Caco-2 (cell line): Measurements from ENCODE around the gene RPS6KA3. TPM values are rescaled to one million over a fixed set of nuclear protein-coding genes. Genes with fewer than 3 reads are reported as not detected.

Experiments used
- BruUV-seq: library from RNA; stranded (reverse); fragments of 400-500 nt; replicated peaks from 2 replicates; lab custom pipeline; 2021; lab: Mats Ljungman, UMichigan
- CTCF ChIA-PET: fragments of 300-600 bp; sonication (Branson Sonifier 250); formaldehyde crosslinking; loops from one replicate; lab custom pipeline; 2022; ENCODE audit warnings: antibody characterized with exemption; lab: Charles Lee
- POLR2A ChIA-PET: fragments of 300-600 bp; sonication (Branson Sonifier 250); formaldehyde crosslinking; loops from one replicate; lab custom pipeline; 2022; ENCODE audit warnings: antibody characterized with exemption; lab: Charles Lee
- DNase-seq, 2 experiments: peaks; one replicate each; pipeline versions ENCODE4 v3.0.0 to v3.0.0-alpha.2; 2020 to 2022
- H3K27me3 ChIP-seq: replicated peaks from 2 replicates; pipeline ENCODE4 v1.6.0; 2011; ENCODE audit warnings: low read length; ENCODE audit not compliant: control insufficient read depth, insufficient read depth
- H3K36me3 ChIP-seq: 2 replicates; pipeline ENCODE4 v1.5.1; 2011; ENCODE audit warnings: low read length; ENCODE audit not compliant: control insufficient read depth, insufficient read depth
- H3K4me1 ChIP-seq: fragments of 250-450 bp; sonication (Bioruptor Pico); 2 replicates; pipeline ENCODE4 v1.5.1; 2020; ENCODE audit warnings: mild to moderate bottlenecking
- H3K4me3 ChIP-seq: 2 replicates; pipeline ENCODE4 v1.5.1; 2011; ENCODE audit warnings: low read depth, mild to moderate bottlenecking, control low read depth, low read length
- H3K9me3 ChIP-seq: fragments of 250-450 bp; sonication (Bioruptor Pico); 2 replicates; pipeline ENCODE4 v1.5.1; 2020; ENCODE audit warnings: mild to moderate bottlenecking, moderate library complexity
- H3K27ac Mint-ChIP-seq: one replicate; pipeline ENCODE4 v1.8.0; 2022; ENCODE audit warnings: mixed read lengths; ENCODE audit not compliant: unreplicated experiment
- H3K27me3 Mint-ChIP-seq: one replicate; pipeline ENCODE4 v1.8.0; 2022; ENCODE audit warnings: mixed read lengths; ENCODE audit not compliant: insufficient read depth, unreplicated experiment
- H3K36me3 Mint-ChIP-seq: one replicate; pipeline ENCODE4 v1.8.0; 2022; ENCODE audit warnings: mild to moderate bottlenecking, mixed read lengths; ENCODE audit not compliant: insufficient read depth, unreplicated experiment
- H3K4me1 Mint-ChIP-seq: one replicate; pipeline ENCODE4 v1.8.0; 2022; ENCODE audit warnings: low read depth, mixed read lengths; ENCODE audit not compliant: unreplicated experiment
- H3K4me3 Mint-ChIP-seq: one replicate; pipeline ENCODE4 v1.8.0; 2022; ENCODE audit warnings: mild to moderate bottlenecking, moderate library complexity, mixed read lengths; ENCODE audit not compliant: unreplicated experiment
- H3K9me3 Mint-ChIP-seq: one replicate; pipeline ENCODE4 v1.8.0; 2022; ENCODE audit warnings: mixed read lengths; ENCODE audit not compliant: unreplicated experiment
- intact Hi-C: fragments of 100-400 bp; cut with micrococcal nuclease; formaldehyde crosslinking; loops from one replicate; pipeline ENCODE4 v1.10.0; 2022; ENCODE audit not compliant: unreplicated experiment
- total RNA-seq: library from RNA; stranded (reverse); gene quantifications from 2 replicates; pipeline ENCODE4 v1.2.3, GENCODE V29; 2022
- TF ChIP-seq, protein P1 (sequence below), 2 experiments: fragments of 200-600 bp in 1 of 2; IDR thresholded peaks; 1 replicate in 1 of 2; 2 replicates in 1 of 2; pipeline versions ENCODE4 v1.5.1 to v1.8.0; 2011 to 2022; ENCODE audit warnings: antibody characterized with exemption in 1 of 2, control low read depth in 1 of 2, inconsistent platforms in 1 of 2, low read depth in 1 of 2, low read length in 1 of 2, mild to moderate bottlenecking in 1 of 2, moderate library complexity in 1 of 2; ENCODE audit not compliant: insufficient read depth in 1 of 2, severe bottlenecking in 1 of 2, unreplicated experiment in 1 of 2

The RPS6KA3 gene
- total RNA-seq, 1 experiment from 2014 or later, result 104 TPM

GRCh38 chrX:20237864-20238263 lies 28.8 kb downstream of the RPS6KA3 start:
- H3K4me3 ChIP-seq, result no peak overlapping the region
- peaks cover 31% of the 10 kb centered on the region for H3K36me3 Mint-ChIP-seq
- H3K27me3 Mint-ChIP-seq, result no peaks in the 10 kb centered on the region
- no peaks in the 10 kb centered on the region for H3K36me3 ChIP-seq
- H3K27me3 ChIP-seq, result no peaks in the 10 kb centered on the region
- H3K27ac Mint-ChIP-seq, result peak overlapping the region; percentile 82
- POLR2A ChIA-PET, result interaction anchor here (0.9 kb wide), 1 partner anchor 16 kb away, joined by 3 read pairs; no protein-coding TSS in a partner anchor
- intact Hi-C loops, result no loop called here
- no peaks in the 10 kb centered on the region for H3K9me3 ChIP-seq
- H3K4me3 Mint-ChIP-seq, result no peak overlapping the region
- H3K4me1 Mint-ChIP-seq, result peaks cover 17% of the 10 kb centered on the region
- CTCF ChIA-PET, result no interaction called here
- H3K9me3 Mint-ChIP-seq, result no peaks in the 10 kb centered on the region
- no TSS peak for BruUV-seq
- TF ChIP-seq, protein P1, sequence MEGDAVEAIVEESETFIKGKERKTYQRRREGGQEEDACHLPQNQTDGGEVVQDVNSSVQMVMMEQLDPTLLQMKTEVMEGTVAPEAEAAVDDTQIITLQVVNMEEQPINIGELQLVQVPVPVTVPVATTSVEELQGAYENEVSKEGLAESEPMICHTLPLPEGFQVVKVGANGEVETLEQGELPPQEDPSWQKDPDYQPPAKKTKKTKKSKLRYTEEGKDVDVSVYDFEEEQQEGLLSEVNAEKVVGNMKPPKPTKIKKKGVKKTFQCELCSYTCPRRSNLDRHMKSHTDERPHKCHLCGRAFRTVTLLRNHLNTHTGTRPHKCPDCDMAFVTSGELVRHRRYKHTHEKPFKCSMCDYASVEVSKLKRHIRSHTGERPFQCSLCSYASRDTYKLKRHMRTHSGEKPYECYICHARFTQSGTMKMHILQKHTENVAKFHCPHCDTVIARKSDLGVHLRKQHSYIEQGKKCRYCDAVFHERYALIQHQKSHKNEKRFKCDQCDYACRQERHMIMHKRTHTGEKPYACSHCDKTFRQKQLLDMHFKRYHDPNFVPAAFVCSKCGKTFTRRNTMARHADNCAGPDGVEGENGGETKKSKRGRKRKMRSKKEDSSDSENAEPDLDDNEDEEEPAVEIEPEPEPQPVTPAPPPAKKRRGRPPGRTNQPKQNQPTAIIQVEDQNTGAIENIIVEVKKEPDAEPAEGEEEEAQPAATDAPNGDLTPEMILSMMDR (IDR thresholded peaks at IDR 0.05; ENCODE audit: insufficient read depth in 1 of 2, low read depth in 1 of 2, low read length in 1 of 2, severe bottlenecking in 1 of 2, unreplicated experiment in 1 of 2), result no peak
- no peak for DNase-seq
- peaks cover 22% of the 10 kb centered on the region for H3K4me1 ChIP-seq

DNA sequence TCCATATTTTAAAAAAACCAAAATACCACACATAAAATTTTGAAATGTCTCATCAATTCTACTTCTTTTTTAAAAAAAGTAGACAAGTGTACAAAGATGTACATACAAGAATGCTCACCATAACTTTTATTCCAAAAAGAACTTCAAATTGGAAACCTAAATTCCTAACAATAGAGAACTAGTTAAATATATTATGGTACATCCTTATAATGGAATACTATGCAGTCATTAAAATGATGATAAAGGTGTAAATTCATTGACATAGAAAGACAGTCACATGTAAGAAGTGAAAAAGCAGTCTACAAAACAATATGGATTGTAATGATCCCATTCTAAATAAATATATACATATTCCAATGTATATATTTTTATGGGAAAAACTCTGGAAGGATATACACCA lies 31.0 kb downstream of the RPS6KA3 start:
- peaks cover 17% of the 10 kb centered on the region for H3K4me1 Mint-ChIP-seq
- peaks cover 36% of the 10 kb centered on the region for H3K36me3 Mint-ChIP-seq
- CTCF ChIA-PET, result no interaction called here
- no peak overlapping the region for H3K4me3 ChIP-seq
- H3K27me3 Mint-ChIP-seq, result no peaks in the 10 kb centered on the region
- no peak overlapping the region for H3K4me3 Mint-ChIP-seq
- BruUV-seq, result no TSS peak
- H3K36me3 ChIP-seq, result no peaks in the 10 kb centered on the region
- TF ChIP-seq, protein P1 (IDR thresholded peaks at IDR 0.05; ENCODE audit: insufficient read depth in 1 of 2, low read depth in 1 of 2, low read length in 1 of 2, severe bottlenecking in 1 of 2, unreplicated experiment in 1 of 2), result no peak
- peaks cover 22% of the 10 kb centered on the region for H3K4me1 ChIP-seq
- DNase-seq, result no peak
- POLR2A ChIA-PET, result no interaction called here
- no peaks in the 10 kb centered on the region for H3K9me3 Mint-ChIP-seq
- no peaks in the 10 kb centered on the region for H3K9me3 ChIP-seq
- intact Hi-C loops, result no loop called here
- H3K27me3 ChIP-seq, result no peaks in the 10 kb centered on the region
- H3K27ac Mint-ChIP-seq, result no peak overlapping the region

DNA sequence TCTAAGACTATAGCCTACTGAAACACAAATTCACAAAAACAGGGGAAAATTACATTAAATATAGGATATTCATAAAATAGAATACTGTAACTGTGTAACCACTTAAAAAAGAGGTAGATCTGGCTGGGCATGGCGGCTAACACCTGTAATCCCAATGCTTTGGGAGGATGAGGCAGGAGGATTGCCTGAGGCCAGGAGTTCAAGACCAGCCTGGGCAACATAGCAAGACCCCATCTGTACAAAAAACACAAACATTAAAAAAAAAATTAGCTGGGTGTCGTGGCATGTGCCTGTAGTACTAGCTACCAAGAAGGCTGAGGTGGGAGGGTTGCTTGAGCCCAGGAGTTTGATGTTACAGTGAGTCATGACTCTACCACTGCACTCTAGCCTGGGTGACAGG lies 33.4 kb downstream of the RPS6KA3 start:
- Mint-ChIP-seq H3K4me1 (peaks cover 26% of the 10 kb centered on the region), H3K27ac (no peak overlapping the region), H3K9me3 (no peaks in the 10 kb centered on the region), H3K36me3 (peaks cover 53% of the 10 kb centered on the region), H3K27me3 (no peaks in the 10 kb centered on the region), H3K4me3 (no peak overlapping the region)
- Histone ChIP-seq H3K4me3 (no peak overlapping the region), H3K36me3 (no peaks in the 10 kb centered on the region), H3K4me1 (peaks cover 13% of the 10 kb centered on the region), H3K9me3 (no peaks in the 10 kb centered on the region), H3K27me3 (no peaks in the 10 kb centered on the region)
- TF ChIP-seq, protein P1 (IDR thresholded peaks at IDR 0.05; ENCODE audit: insufficient read depth in 1 of 2, low read depth in 1 of 2, low read length in 1 of 2, severe bottlenecking in 1 of 2, unreplicated experiment in 1 of 2), result no peak
- intact Hi-C loops, result no loop called here
- POLR2A ChIA-PET, result no interaction called here
- CTCF ChIA-PET, result no interaction called here
- DNase-seq, result no peak
- BruUV-seq, result no TSS peak
